ENCODE measurements around the gene RPL3.
A peak's percentile ranks its signal among the peaks of the same experiment; 100 is the strongest.

Gene RPL3

DNA sequence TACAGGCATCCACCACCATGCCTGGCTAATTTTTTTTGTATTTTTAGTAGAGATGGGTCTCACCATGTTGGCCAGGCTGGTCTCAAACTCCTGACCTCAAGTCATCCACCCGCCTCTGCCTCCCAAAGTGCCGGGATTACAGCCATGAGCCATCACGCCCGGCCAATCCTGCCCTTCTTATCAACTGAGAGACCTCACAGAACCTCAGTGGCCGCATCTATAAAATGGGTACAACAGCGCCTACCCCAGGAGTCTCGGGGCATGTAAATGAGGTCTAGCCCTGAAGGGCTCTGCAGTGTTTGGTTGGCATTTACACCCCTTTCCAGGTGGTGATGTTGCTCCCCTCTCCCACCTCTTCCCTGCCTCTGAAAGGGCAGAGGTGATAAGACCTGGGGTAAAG is 42.1 kb upstream of the RPL3 start:
- TF ChIP-seq, protein P1, sequence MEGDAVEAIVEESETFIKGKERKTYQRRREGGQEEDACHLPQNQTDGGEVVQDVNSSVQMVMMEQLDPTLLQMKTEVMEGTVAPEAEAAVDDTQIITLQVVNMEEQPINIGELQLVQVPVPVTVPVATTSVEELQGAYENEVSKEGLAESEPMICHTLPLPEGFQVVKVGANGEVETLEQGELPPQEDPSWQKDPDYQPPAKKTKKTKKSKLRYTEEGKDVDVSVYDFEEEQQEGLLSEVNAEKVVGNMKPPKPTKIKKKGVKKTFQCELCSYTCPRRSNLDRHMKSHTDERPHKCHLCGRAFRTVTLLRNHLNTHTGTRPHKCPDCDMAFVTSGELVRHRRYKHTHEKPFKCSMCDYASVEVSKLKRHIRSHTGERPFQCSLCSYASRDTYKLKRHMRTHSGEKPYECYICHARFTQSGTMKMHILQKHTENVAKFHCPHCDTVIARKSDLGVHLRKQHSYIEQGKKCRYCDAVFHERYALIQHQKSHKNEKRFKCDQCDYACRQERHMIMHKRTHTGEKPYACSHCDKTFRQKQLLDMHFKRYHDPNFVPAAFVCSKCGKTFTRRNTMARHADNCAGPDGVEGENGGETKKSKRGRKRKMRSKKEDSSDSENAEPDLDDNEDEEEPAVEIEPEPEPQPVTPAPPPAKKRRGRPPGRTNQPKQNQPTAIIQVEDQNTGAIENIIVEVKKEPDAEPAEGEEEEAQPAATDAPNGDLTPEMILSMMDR (IDR thresholded peaks at IDR 0.05; ENCODE audit: low read length), result peak; percentile 34
- TF ChIP-seq EZH2 (IDR thresholded peaks at IDR 0.05; ENCODE audit: borderline replicate concordance, low read length), result no peak
- no peaks in the 10 kb centered on the region for H4K20me1 ChIP-seq (ENCODE audit: insufficient read depth, low read length)
- H3K27me3 ChIP-seq (ENCODE audit: insufficient read depth, low read length), result peaks cover 10% of the 10 kb centered on the region
- no peaks in the 10 kb centered on the region for H3F3A ChIP-seq (ENCODE audit: insufficient read depth, low read length)
- H3K9me3 ChIP-seq (ENCODE audit: low read length), result no peaks in the 10 kb centered on the region
- H3K4me1 ChIP-seq (ENCODE audit: insufficient read depth, low read length, severe bottlenecking), result no peaks in the 10 kb centered on the region
- H3K4me3 ChIP-seq (ENCODE audit: low read depth, low read length, poor library complexity, severe bottlenecking), result no peak overlapping the region
- no peaks in the 10 kb centered on the region for H3K9me2 ChIP-seq (ENCODE audit: low read depth, low read length)
- no peak overlapping the region for H2AFZ ChIP-seq (ENCODE audit: low read length)
- H3K79me2 ChIP-seq (ENCODE audit: insufficient read depth, low read length), result no peaks in the 10 kb centered on the region
- H3K9ac ChIP-seq (ENCODE audit: low read length), result no peak overlapping the region
- no peak overlapping the region for H3K27ac ChIP-seq (ENCODE audit: low read depth, low read length, poor library complexity, severe bottlenecking)
- H3K36me3 ChIP-seq (ENCODE audit: insufficient read depth, low read length), result no peaks in the 10 kb centered on the region
- H3K4me2 ChIP-seq (ENCODE audit: low read length), result no peak overlapping the region

GRCh38 chr22:39360674-39361413 is 41.4 kb upstream of the RPL3 start:
- Histone ChIP-seq H3K27ac (ENCODE audit: low read depth, low read length, poor library complexity, severe bottlenecking) (no peak overlapping the region), H3K36me3 (ENCODE audit: insufficient read depth, low read length) (no peaks in the 10 kb centered on the region), H2AFZ (ENCODE audit: low read length) (no peak overlapping the region), H3K4me1 (ENCODE audit: insufficient read depth, low read length, severe bottlenecking) (no peaks in the 10 kb centered on the region), H3K79me2 (ENCODE audit: insufficient read depth, low read length) (no peaks in the 10 kb centered on the region), H3K27me3 (ENCODE audit: insufficient read depth, low read length) (peaks cover 10% of the 10 kb centered on the region), H3K9me2 (ENCODE audit: low read depth, low read length) (no peaks in the 10 kb centered on the region), H3K9me3 (ENCODE audit: low read length) (no peaks in the 10 kb centered on the region), H3K4me3 (ENCODE audit: low read depth, low read length, poor library complexity, severe bottlenecking) (no peak overlapping the region), H3F3A (ENCODE audit: insufficient read depth, low read length) (no peaks in the 10 kb centered on the region), H4K20me1 (ENCODE audit: insufficient read depth, low read length) (no peaks in the 10 kb centered on the region), H3K4me2 (ENCODE audit: low read length) (no peak overlapping the region), H3K9ac (ENCODE audit: low read length) (no peak overlapping the region)
- TF ChIP-seq EZH2 (IDR thresholded peaks at IDR 0.05; ENCODE audit: borderline replicate concordance, low read length), result no peak
- TF ChIP-seq, protein P1 (IDR thresholded peaks at IDR 0.05; ENCODE audit: low read length), result no peak

- Histone ChIP-seq H3K4me1 (ENCODE audit: insufficient read depth, low read length, severe bottlenecking) (no peaks in the 10 kb centered on the region), H3K79me2 (ENCODE audit: insufficient read depth, low read length) (no peaks in the 10 kb centered on the region), H2AFZ (ENCODE audit: low read length) (no peak overlapping the region), H3K36me3 (ENCODE audit: insufficient read depth, low read length) (no peaks in the 10 kb centered on the region), H3K4me3 (ENCODE audit: low read depth, low read length, poor library complexity, severe bottlenecking) (no peak overlapping the region), H3K9ac (ENCODE audit: low read length) (no peak overlapping the region), H3K9me3 (ENCODE audit: low read length) (no peaks in the 10 kb centered on the region), H3F3A (ENCODE audit: insufficient read depth, low read length) (no peaks in the 10 kb centered on the region), H4K20me1 (ENCODE audit: insufficient read depth, low read length) (no peaks in the 10 kb centered on the region), H3K9me2 (ENCODE audit: low read depth, low read length) (no peaks in the 10 kb centered on the region), H3K27me3 (ENCODE audit: insufficient read depth, low read length) (peaks cover 10% of the 10 kb centered on the region), H3K4me2 (ENCODE audit: low read length) (no peak overlapping the region), H3K27ac (ENCODE audit: low read depth, low read length, poor library complexity, severe bottlenecking) (no peak overlapping the region)
- no peak for TF ChIP-seq EZH2 (IDR thresholded peaks at IDR 0.05; ENCODE audit: borderline replicate concordance, low read length)
- TF ChIP-seq, protein P1 (IDR thresholded peaks at IDR 0.05; ENCODE audit: low read length), result no peak
Measured at GRCh38 chr22:39360242-39360641, 40.8 kb upstream of the RPL3 start.

Measured in OCI-LY1 (cell line).